ENCODE measurements around the gene CDKAL1. TPM values are rescaled to one million over a fixed set of nuclear protein-coding genes. Genes with fewer than 3 reads are reported as not detected.

CDKAL1 gene
- total and polyA plus RNA-seq, 9 of the 15 experiments (the other 6 are each of a cell fraction or from before 2014, with no cell fraction given) = 11.2 to 36.3 (median 20.1) TPM

DNA sequence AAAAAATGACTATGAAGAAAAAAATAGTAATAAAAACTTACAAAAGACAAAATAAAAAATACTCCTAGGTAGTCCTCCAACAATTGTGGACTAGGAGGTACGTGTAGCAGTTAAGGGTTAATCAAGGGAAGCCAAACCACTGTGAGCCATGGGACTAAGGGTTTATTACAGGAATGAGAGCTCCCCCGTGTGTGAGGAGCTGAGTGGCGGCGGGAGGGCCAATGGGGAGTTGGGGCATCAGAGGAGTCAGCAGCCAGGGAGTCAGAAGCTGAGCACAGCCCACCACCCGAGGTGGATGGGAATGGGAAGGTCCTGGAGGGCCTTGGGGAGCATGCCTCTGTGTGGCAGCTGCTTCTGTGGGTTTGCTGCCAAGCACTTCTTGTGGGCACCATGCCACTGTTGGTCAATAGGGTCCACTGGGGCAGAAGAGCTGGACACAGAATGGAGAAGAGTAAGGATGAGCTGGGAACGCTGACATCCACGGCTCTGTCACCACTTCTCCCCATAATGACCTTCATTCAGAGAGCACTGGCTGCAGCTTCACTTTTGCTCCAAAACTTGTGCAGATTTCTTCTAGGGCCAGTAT, 373.3 kb downstream of the CDKAL1 start (continued):
- TF ChIP-seq ZBTB40 (IDR thresholded peaks at IDR 0.05) (no peak), ZBTB40 (CRISPR knock-in tag; IDR thresholded peaks at IDR 0.05) (no peak), ZNF121 (CRISPR knock-in tag; conservative IDR thresholded peaks at IDR 0.05) (no peak)

Measured in K562 (cell line).